ENCODE measurements around the gene MBD6.

MBD6 gene

DNA sequence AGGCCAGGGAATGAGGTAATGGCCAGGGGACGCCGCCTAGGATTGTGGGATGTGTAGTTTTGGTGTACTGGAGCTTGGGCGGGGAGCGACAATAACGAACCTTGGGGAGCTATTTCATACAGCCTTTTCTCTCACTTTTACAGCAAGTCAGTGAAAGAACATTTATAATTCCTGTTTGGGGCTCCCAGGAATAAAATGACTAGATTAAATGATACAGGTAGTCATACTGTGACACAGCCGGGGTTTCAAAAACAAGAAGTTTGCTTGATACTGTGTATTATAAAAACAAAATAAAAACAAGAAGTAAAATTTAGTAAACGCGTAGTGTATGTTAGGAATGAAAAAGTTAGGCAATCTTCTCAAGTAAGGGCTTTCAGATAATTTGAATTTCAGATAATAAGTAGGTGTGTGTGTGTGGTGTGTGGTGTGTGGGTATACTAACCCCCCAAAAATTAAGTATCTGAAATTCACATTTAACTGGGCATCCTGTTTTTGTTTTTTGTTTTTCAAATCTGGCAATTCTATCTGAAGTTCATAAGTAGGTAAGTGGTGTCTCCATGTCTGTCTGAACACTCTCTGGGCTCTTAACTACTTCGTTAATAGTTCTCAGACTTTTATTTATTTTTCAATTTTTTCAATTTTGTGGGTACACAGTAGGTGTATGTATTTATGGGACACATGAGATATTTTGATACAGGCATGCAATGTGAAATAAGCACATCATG, 24.8 kb downstream of the MBD6 start:
- H3K36me3 ChIP-seq (ENCODE audit: insufficient read depth, insufficient read length, low read length) = peaks cover 19% of the 10 kb centered on the region
- peak overlapping the region; percentile 86 for H3K4me3 ChIP-seq (ENCODE audit: insufficient read length, low read depth)
- DNase-seq (ENCODE audit: low read depth, low spot score) = no peak
- H3K9me3 ChIP-seq (ENCODE audit: insufficient read depth, low read length) = no peaks in the 10 kb centered on the region
- H3K27me3 ChIP-seq (ENCODE audit: insufficient read depth, insufficient read length) = peaks cover 42% of the 10 kb centered on the region
- peaks cover 12% of the 10 kb centered on the region for H3K4me1 ChIP-seq (ENCODE audit: insufficient read depth, insufficient read length)
- no peak for TF ChIP-seq SUZ12 (IDR thresholded peaks at IDR 0.05; ENCODE audit: extremely low read depth, insufficient read depth, insufficient read length)
- TF ChIP-seq YY1 (IDR thresholded peaks at IDR 0.05; ENCODE audit: insufficient read depth, insufficient read length) = no peak
- no peak for TF ChIP-seq ZNF274 (IDR thresholded peaks at IDR 0.05; ENCODE audit: low read depth, low read length)
- H3K9ac ChIP-seq (ENCODE audit: insufficient read length, low read depth) = no peak overlapping the region

GRCh38 chr12:57548013-57548315, 25.3 kb downstream of the MBD6 start:
- DNase-seq (ENCODE audit: low read depth, low spot score) = no peak
- Histone ChIP-seq H3K4me3 (ENCODE audit: insufficient read length, low read depth) (no peak overlapping the region), H3K9me3 (ENCODE audit: insufficient read depth, low read length) (no peaks in the 10 kb centered on the region), H3K4me1 (ENCODE audit: insufficient read depth, insufficient read length) (peaks cover 12% of the 10 kb centered on the region), H3K9ac (ENCODE audit: insufficient read length, low read depth) (no peak overlapping the region), H3K36me3 (ENCODE audit: insufficient read depth, insufficient read length, low read length) (peaks cover 16% of the 10 kb centered on the region), H3K27me3 (ENCODE audit: insufficient read depth, insufficient read length) (peaks cover 42% of the 10 kb centered on the region)
- TF ChIP-seq ZNF274 (IDR thresholded peaks at IDR 0.05; ENCODE audit: low read depth, low read length) (no peak), YY1 (IDR thresholded peaks at IDR 0.05; ENCODE audit: insufficient read depth, insufficient read length) (no peak), SUZ12 (IDR thresholded peaks at IDR 0.05; ENCODE audit: extremely low read depth, insufficient read depth, insufficient read length) (no peak)

DNA sequence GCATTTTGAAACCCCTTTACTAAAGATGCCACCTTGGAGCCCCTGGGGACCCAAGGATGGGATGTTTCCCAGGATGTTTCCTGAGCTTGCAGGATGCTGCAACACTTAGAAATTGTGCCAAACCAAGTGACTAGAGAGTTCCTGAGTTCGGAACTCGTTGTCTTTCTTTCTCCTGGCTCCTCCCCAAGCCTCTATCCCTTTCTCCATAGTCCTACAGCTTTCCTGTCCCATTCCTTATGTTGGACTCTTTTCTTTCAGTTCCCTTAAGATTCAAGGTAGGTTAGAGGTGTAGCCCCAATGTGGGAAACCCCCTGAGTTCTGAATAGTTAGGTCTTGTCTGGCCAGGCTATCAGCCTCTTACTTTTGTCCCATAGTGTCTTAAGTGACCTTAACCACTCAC, 25.9 kb downstream of the MBD6 start:
- Histone ChIP-seq H3K9ac (ENCODE audit: insufficient read length, low read depth) (no peak overlapping the region), H3K36me3 (ENCODE audit: insufficient read depth, insufficient read length, low read length) (peaks cover 16% of the 10 kb centered on the region), H3K9me3 (ENCODE audit: insufficient read depth, low read length) (no peaks in the 10 kb centered on the region), H3K27me3 (ENCODE audit: insufficient read depth, insufficient read length) (peaks cover 42% of the 10 kb centered on the region), H3K4me3 (ENCODE audit: insufficient read length, low read depth) (no peak overlapping the region), H3K4me1 (ENCODE audit: insufficient read depth, insufficient read length) (peaks cover 12% of the 10 kb centered on the region)
- no peak for TF ChIP-seq ZNF274 (IDR thresholded peaks at IDR 0.05; ENCODE audit: low read depth, low read length)
- no peak for DNase-seq (ENCODE audit: low read depth, low spot score)

DNA sequence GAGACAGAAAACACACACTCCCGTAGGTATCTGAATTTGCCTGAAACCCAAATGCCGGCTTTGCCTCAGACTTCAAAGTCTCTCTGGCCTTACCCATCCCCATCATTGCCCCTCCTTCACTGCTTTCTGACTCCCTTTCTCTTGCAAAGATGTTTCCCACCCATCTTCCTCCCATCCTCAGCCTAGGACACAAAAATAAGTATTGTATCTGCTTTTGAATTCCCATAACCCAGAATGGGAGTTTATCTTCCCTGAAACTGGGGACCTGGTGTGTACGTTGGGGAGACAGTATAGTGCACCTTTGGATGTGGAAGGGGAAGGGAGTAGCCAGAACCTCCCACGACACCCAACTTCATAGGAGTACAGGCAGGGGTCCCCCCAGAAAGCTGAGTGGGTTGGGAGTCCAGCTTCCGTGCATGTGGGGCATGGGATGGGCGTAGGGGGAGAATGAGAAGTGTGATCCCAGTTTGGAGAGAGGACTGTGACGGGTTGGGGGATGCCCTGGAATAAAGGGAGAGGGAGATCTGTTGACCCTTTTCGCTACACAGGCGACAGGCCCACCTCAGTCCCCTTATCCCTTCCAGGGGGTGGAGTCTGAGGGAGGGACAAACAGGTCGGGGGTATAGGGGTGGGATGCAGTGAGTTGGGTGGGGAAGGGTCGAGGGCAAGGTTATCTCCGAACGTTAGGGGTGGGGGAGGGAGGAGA, 26.7 kb downstream of the MBD6 start:
- Histone ChIP-seq H3K4me3 (ENCODE audit: insufficient read length, low read depth) (peak overlapping the region; percentile 76), H3K4me1 (ENCODE audit: insufficient read depth, insufficient read length) (peaks cover 12% of the 10 kb centered on the region), H3K27me3 (ENCODE audit: insufficient read depth, insufficient read length) (peaks cover 42% of the 10 kb centered on the region), H3K9ac (ENCODE audit: insufficient read length, low read depth) (peak overlapping the region; percentile 23), H3K9me3 (ENCODE audit: insufficient read depth, low read length) (no peaks in the 10 kb centered on the region), H3K36me3 (ENCODE audit: insufficient read depth, insufficient read length, low read length) (peaks cover 16% of the 10 kb centered on the region)
- TF ChIP-seq ZNF274 (IDR thresholded peaks at IDR 0.05; ENCODE audit: low read depth, low read length) (no peak), SUZ12 (IDR thresholded peaks at IDR 0.05; ENCODE audit: extremely low read depth, insufficient read depth, insufficient read length) (no peak), YY1 (IDR thresholded peaks at IDR 0.05; ENCODE audit: insufficient read depth, insufficient read length) (no peak)
- no peak for DNase-seq (ENCODE audit: low read depth, low spot score)

DNA sequence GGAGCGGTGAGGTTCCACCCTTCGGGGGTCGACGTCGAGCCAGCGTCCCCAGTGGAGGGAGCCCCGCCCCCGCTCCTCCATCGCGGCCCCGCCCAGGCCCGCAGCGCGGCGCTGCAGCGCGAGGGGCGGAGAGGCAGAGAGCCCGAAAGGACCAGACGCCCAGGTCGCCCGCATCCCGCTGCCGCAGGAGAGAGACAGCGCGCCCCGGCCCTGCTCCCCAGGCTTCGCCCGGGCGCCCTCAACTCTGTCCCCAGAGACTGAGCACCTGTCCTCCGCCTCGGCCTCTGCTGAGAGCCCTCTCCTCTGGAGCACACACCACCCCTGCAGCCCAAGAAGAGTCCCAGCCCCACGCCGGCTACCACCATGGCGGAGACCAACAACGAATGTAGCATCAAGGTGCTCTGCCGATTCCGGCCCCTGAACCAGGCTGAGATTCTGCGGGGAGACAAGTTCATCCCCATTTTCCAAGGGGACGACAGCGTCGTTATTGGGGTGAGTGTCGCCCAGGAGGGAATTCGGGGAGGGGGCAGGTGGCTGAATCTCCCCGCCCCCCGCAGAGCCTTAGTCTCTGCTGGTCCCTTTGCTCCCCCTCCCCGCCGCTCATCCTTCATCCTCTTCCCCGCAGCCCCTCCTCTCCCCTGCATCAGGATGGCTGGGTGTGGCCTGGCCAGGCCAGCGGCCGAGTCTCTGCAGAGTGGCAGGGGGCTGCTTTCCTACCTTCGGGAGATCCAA, 27.5 kb downstream of the MBD6 start, which contains the start of gene KIF5A:
Gene KIF5A, plus strand, starts transcription at position 136 of the 732 bp plus-strand sequence. Its CDS starts 228 bp downstream, at position 364.
- no peak for DNase-seq (ENCODE audit: low read depth, low spot score)
- no peaks in the 10 kb centered on the region for H3K9me3 ChIP-seq (ENCODE audit: insufficient read depth, low read length)
- H3K4me3 ChIP-seq (ENCODE audit: insufficient read length, low read depth) = peak within 1 kb of the TSS; percentile 76
- H3K36me3 ChIP-seq (ENCODE audit: insufficient read depth, insufficient read length, low read length) = peaks cover 10% of the 10 kb centered on the region
- TF ChIP-seq SUZ12 (IDR thresholded peaks at IDR 0.05; ENCODE audit: extremely low read depth, insufficient read depth, insufficient read length) (no peak), ZNF274 (IDR thresholded peaks at IDR 0.05; ENCODE audit: low read depth, low read length) (no peak), YY1 (IDR thresholded peaks at IDR 0.05; ENCODE audit: insufficient read depth, insufficient read length) (no peak)
- H3K4me1 ChIP-seq (ENCODE audit: insufficient read depth, insufficient read length) = peaks cover 12% of the 10 kb centered on the region
- H3K27me3 ChIP-seq (ENCODE audit: insufficient read depth, insufficient read length) = peaks cover 42% of the 10 kb centered on the region
- peak within 1 kb of the TSS; percentile 73 for H3K9ac ChIP-seq (ENCODE audit: insufficient read length, low read depth)

DNA sequence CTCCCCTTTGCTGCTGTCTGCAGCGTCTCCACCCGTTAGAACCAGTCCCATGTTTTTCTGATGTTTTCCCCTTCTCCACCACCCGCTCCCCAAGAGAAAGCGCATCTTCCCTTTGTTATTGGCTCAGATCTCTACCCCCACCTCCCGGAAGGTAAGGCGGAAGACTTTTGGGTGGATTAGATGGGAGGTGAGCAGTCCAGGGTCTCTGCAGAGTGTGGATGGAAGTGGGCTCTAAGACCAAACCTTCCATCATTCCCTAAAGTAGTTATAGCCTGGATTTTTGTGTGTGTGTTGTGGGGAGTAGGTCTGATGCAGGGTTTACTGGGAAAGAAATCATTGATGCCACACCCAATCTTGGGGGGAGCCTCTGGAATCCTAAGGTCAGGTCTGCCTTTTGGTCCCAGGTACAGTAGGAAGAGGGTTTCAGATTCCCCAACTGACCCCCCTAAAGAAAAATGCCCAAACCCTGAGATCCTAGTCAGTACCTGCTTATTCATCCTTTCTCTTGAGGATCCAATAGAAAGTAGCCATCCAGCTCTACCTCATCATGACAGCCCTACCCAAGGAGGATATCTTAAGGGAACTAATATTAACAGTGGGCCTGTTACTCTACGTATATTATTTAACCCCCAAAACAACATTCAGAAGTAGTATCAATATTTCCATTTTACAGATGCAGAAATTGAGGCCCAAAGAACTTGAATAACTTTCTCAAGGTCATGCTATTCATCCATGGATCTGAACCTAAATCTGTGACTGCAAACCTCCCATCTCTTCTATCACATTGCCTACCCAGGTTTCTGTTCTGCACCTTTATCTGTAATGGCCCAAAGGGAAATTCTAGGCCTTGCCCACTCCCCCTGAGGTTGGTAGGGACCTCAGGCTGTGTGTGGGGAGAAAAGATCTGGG, 28.3 kb downstream of the MBD6 start:
- peak overlapping the region; percentile 76 for H3K4me3 ChIP-seq (ENCODE audit: insufficient read length, low read depth)
- TF ChIP-seq ZNF274 (IDR thresholded peaks at IDR 0.05; ENCODE audit: low read depth, low read length) (no peak), SUZ12 (IDR thresholded peaks at IDR 0.05; ENCODE audit: extremely low read depth, insufficient read depth, insufficient read length) (no peak), YY1 (IDR thresholded peaks at IDR 0.05; ENCODE audit: insufficient read depth, insufficient read length) (no peak)

More for the DNA sequence above, 28.3 kb downstream of the MBD6 start:
- H3K9ac ChIP-seq (ENCODE audit: insufficient read length, low read depth) = peak overlapping the region; percentile 73
- no peaks in the 10 kb centered on the region for H3K9me3 ChIP-seq (ENCODE audit: insufficient read depth, low read length)
- DNase-seq (ENCODE audit: low read depth, low spot score) = no peak
- peaks cover 42% of the 10 kb centered on the region for H3K27me3 ChIP-seq (ENCODE audit: insufficient read depth, insufficient read length)
- peaks cover 10% of the 10 kb centered on the region for H3K4me1 ChIP-seq (ENCODE audit: insufficient read depth, insufficient read length)
- H3K36me3 ChIP-seq (ENCODE audit: insufficient read depth, insufficient read length, low read length) = peaks cover 2% of the 10 kb centered on the region
